ENCODE data around the gene CYP4X1.
A peak's percentile ranks its signal among the peaks of the same experiment; 100 is the strongest.
"Not testable (repeated sequence)": the region's sequence is repeated elsewhere in the genome, so short reads cannot be mapped to it uniquely, and the experiment has no call there.

Gene CYP4X1

GRCh38 chr1:47023268-47024140 is at the start of gene CYP4X1:
TSS of gene CYP4X1 (plus strand) at chr1:47023669. CDS start at chr1:47023818, 149 bp downstream.
- FAIRE-seq = no peak

DNA sequence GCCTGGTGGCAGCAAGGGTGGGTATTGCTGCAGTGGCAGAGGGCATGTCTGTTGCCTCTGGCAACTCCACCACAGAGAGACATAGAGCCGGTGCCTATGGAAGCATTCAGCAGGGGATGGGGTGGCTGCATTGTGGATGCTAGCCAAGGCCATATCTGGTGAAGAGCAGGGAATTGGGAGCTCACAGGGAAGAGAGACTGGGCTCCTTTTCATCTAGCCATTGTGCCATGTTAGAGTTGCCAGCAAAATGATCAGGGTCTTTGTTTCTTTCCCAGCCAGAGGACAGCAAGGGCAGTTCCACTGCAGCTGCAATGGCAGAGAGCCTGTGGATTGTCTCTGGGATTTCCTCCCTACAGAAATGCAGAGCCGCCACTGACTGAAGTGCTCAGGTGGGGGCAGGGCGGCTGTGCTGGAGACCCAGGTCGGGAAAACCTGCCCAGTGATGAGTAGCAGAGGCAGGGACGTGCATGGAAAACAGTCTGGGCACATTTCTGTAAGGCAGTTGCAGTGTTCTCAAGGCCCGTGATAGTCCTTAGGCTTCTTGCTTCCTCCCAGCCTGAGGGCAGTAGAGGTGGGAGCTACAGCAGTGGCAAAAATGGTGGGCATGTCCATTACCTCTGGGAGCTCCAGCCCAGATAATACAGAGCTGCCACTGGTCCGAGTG is 40.2 kb upstream of the CYP4X1 start:
- FAIRE-seq = no peak

DNA sequence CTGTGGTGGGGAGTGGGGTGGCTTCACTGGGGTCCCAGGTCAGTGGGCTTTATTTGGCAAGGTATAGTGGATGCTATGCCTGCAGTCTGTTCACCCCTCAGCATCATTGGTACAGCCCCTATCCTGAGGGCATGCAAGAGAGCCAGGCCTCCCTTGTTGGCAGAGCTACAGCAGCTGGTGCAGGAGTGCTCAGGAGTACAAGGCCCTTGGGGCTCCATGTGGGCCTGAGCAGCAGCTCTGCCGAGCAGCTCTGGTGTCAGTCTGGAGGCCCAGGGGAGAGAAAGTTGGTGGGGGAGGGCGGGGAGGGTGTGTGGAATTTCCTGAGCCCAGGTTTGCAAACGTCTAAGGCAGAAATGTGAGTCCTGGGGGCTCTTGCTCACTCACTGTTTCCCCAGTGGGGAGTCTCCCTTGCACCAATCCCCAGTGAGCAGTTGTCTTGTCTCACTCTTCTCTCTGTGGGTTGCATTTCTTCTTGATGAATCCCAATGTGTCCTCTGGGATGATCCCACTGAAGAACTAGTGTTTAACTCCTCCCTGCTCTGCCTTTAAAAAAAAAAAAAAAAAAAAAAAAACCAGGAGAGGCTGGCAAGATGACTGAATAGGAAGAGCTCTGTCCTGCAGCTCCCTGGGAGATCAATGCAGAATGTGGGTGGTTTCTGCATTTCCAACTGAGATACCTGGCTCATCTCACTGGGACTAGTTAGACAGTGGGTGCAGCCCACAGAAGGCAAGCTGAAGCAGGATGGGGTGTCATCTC is 39.5 kb upstream of the CYP4X1 start:
- FAIRE-seq = no peak

GRCh38 chr1:46990541-46990940 is 32.9 kb upstream of the CYP4X1 start:
- not testable (repeated sequence) for FAIRE-seq

DNA sequence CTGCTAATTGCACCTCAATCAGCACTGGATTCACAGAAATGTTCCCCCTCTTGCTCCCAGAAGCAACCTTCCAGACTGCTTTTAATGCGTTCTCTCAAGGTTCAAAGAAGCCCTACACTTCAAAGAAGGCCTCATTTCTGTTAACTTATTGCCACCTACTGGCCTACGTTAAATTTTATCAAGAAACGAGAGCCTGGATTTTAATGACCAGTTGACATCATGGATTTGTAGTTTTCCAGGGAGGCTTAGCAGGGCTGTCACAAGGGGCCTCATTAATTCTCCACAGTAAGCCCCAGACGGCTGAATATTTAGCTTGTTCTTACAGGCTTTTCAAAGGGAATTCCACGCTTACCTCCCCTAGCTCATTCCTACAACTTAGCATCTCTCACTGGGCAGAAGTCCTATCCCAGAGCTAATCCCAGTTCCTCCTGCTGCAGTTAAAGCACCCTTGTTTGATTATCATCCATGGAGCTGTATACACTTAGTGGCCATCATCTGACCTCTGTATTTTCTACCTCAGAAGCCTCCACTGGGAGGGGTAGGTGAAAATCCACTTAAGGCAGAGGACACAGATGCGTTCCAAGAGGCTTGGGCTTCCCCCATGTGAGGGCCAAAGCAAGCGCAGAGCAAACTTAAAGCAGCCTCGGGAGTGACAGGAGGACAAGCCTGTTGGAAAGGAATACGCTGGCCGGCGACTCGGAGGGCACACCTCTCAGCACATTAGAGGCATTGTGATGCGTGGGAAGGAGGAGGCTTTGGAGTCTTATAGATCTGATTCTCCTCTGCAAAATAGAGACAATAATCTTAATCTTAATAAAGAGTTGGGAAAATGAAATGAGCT is 32.2 kb upstream of the CYP4X1 start:
- no peak for FAIRE-seq

DNA sequence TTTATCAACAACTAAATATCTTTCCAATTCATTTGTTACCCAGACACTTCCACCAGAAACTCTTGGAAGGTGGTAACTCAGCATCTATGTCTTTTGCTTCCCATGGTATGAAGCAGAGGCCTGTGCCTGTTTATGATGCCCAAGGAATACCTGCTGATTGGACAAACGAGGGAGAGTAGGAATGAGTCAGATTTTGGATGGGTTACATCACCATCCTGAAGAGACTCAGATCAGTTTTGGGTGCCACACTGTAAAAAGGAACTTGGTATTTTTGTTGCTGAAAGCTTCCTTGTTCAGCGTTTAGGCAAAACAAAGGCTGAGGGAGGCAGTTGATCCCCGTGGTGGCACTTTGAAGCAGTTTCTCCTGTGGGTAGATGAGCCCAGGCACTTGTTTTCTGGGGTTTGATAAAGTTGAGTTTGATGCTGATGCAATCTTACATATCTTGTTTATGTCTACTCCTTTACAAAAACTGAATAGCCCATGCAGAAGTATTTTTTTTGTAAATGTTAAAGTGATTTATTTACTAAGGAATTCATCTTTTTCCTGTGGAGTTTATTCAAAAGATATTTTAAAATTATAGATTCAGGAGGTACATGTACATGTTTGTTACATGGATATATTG is 26.7 kb upstream of the CYP4X1 start:
- no peak for FAIRE-seq

DNA sequence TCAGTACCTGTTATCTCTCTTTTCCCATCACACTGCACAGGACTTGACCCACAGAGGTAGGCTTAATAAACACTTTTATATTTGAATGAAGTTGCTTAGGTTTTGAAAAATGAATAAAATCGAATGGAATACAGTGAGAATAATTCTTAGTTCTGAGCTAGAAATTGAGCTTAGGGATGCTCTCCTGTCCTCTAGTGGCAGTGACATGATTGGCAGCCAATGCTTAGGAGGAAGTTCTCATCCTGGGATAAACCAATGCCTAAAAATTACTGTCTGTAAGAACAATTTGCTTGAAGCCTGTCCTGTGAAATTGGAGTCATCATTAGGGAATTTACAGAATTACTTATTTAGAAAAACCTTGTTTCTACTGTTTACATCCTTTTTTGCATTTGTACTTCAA is 21.3 kb upstream of the CYP4X1 start:
- no peak for FAIRE-seq

DNA sequence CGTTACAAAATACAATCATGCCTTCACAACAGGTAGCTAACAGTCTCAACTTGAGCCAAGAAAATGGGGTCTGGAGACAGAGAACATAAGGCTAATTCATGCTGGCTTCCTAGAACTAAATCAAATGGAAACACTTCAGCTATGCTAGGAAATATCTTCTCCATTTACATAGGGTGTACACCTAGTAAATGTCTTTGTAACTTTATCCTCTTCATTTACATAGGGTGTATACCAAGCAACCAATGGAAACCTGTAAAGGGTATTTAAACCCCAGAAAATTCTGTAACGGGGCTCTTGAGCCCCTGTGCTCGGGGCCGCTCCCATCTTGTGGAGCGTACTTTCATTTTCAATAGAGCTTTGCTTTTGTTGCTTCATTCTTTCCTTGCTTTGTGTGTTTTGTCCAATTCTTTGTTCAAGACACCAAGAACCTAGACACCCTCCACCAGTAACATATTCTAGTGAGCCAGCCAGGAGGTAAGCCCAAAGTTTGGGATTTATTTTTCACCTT is 19.5 kb upstream of the CYP4X1 start:
- no peak for FAIRE-seq

GRCh38 chr1:47006437-47006836 is 17.0 kb upstream of the CYP4X1 start:
- FAIRE-seq = not testable (repeated sequence)

DNA sequence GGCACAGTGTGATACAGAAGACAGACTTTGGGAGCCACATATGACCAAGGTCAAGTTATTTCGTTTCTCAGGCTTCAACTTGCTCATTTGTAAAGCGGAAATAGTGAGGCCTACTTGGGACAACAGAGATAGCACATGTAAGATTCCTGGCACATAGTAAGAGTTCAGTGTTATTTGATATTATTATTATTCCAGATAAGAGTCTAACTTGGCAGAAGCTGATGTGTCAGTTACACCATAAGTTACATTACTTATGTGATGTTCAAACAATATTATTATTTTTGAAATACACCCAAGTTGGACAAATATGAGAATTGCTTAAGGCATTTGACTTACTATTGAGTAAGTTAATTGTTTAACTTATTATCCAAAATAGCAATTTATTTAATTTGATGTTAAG is 10.2 kb upstream of the CYP4X1 start:
- no peak for FAIRE-seq

GRCh38 chr1:47021070-47021469 is 2.4 kb upstream of the CYP4X1 start:
- FAIRE-seq = no peak

GRCh38 chr1:47024141-47024801 is 802 bp downstream of the CYP4X1 start:
- FAIRE-seq = no peak

- FAIRE-seq = no peak
These were observed 6.8 kb downstream of the CYP4X1 start for GRCh38 chr1:47030170-47030805.

DNA sequence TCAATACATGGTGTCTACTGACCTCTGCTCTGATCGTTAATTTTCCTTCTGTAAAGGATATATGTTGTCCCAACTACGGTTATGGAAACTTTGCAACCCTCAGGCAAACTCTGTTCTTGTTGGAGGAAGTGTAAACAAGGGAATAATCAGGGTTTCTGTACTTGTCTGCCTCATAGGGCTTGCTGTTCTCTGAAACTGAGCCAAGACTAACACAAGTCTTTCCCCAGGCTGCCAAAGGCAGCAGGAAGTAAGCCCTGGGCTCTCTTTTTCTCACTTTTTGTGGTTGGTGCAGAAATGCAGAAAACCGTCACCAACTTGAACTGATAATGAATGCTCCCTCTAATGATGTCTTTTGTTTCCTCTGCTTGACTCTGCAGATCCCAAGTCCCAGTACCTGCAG is 7.6 kb downstream of the CYP4X1 start:
- FAIRE-seq = no peak

- FAIRE-seq = no peak
These were observed 8.1 kb downstream of the CYP4X1 start for GRCh38 chr1:47031585-47031984.

GRCh38 chr1:47036764-47037163 is 13.3 kb downstream of the CYP4X1 start:
- no peak for FAIRE-seq

DNA sequence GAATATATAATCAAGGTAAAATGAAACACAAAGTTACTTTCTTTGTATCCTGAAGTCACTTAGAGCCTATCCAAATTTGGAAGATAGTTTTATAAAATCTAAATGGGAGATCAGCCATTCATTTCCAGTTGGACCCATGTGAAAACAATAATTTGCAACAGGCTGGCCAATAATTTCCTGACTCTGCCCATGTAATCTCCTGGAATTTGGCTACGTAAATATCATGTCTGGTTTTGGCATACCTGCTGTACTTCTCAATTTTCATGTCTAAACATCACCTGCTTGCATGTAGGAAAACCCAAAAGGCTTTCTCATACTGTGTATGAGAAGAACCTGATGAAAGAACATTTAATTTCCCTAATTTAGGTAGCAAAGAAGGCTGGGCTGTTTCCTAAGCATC is 35.9 kb downstream of the CYP4X1 start:
- no peak for FAIRE-seq

DNA sequence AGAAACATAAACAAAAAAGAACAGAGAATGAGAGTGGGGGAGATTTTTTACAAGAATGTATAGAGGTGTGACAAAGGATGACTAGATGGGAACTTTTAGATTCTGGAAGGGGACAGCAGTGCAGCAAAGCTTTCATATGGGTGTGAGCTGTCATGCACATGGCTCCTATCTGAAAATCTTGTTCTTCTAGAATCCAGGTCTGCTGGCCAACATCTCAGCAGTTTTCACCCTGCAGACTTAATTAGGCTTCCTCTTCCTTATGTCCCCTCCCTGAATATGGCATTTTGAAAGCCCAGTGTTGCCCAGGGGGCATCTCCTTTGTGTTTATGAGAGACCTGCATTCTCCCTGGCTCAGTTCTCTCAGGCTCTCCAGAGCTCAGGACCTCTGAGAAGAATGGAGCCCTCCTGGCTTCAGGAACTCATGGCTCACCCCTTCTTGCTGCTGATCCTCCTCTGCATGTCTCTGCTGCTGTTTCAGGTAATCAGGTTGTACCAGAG is 43.7 kb downstream of the CYP4X1 start, which contains the start of gene CYP4Z1:
TSS of gene CYP4Z1 (plus strand) at position 135 of the 498 bp plus-strand sequence. CDS start at position 395, 260 bp downstream.
- no peak for FAIRE-seq

GRCh38 chr1:47069080-47069479 is 45.6 kb downstream of the CYP4X1 start:
- not testable (repeated sequence) for FAIRE-seq

DNA sequence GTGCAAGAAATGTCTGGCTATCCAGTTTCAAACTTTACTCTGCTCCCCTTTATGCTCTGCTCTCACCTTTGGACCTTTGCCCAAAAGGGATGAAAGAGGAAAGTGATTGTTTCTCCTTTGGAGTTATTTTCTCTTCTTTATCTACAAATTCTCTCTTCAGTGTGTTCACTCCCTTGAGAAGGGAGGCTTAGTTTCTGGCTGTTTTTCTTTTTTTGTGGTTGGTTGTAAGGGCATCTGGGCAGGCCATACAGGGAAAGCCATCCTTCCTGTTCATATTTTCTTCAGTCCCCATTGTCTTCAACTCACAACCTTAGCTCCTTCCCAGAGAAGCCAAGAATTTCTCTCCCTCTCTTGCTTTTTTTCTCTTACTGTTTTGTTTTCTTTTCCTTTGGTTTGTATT is 46.0 kb downstream of the CYP4X1 start:
- peak; percentile 29 for FAIRE-seq
